NCI-H2171 treated with DMSO at 0.1 percent for 48 hours (cell line): ENCODE measurements around the gene WASHC2C.
A peak's percentile ranks its signal among the peaks of the same experiment; 100 is the strongest.
"Not testable (repeated sequence)": the region's sequence is repeated elsewhere in the genome, so short reads cannot be mapped to it uniquely, and the experiment has no call there.

Source experiments
- DNase-seq: peaks from one replicate; lab custom pipeline; 2025; lab: John Stamatoyannopoulos, UW

Gene WASHC2C

DNA sequence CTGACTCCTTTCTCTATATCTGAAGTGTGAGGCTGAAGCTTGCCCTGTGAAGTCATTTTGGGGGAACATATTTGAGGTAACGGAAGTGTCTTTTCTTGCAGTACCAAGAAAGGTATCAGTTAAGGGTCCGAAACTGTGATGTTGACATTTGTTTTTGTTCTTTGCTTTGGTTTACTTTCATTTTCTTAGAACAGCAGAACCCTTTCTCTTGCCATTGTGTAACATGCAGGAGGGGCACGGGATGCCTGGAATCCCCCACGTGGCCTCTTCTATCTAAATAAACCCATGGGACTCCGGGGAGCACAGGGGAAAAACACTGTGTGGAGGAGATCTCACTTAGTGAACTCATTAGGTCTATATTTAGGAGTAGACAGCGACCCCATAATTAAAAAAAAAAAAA lies 34.6 kb downstream of the WASHC2C start:
- DNase-seq, result not testable (repeated sequence)

DNA sequence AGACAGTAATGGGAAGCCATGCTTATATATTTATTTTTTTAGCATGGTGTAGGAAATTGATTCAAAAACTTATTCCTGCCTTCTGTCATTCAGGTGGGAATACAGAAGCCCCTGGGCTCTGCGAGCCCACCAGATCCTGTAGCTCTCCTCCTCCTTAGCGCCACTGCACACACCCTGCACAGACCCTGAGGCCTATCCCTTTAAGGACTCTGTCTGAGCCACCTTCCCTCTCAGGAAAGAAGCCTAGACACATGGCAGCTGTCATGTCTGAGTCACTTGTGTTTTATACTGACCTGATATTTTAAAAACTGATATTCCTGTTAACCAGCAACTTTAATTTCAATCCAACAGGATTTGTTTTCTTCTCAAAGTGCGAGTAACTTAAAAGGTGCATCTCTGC lies 36.0 kb downstream of the WASHC2C start:
- DNase-seq, result not testable (repeated sequence)

DNA sequence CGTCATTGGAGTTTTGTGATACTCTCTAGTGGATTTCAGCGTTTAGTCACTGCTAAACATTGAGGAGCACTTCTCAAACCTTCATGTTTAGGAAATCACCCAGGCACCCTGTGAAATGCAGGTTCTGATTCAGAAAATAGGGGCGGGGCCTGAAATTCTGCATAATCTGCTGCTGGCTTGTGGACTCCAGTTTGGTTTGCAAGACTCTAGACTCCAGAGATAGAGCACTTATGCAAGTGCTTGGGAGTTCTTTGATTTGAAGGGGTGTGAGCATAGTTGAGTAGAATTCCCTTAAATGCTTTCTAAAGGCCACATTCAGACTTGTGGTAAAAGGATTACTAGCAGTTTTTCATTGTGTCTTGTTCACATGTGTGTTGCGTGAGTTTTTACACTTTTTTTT lies 41.3 kb downstream of the WASHC2C start:
- not testable (repeated sequence) for DNase-seq

DNA sequence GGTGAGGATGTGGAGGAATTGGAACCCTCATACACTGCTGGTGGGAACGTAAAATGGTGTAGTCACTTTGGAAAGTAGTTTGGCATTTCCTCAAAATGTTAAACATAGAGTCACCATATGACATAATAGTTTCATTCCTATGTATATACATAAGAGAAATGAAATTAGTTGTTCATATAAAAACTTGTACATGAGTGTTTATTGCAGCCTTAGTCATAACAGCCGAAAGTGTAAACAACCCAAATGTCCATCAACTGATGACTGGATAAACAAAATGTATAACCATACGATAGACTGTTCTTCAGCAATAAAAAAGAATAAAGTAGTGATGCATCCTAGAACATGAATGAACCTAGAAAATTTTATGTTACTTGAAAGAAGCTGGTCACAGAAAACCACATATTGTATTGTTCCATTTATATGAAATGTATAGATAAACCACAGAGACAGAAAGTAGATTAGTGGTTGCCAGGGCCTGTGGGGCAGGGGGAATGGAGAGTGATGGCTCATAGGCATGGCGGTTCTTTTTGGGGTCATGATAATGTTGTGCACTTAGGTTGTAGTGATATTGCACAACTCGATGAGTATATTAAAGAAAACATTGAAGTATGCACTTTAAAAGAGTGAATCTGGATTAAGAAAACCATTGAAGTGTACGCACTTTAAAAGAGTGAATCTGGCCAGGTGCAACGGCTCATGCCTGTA lies 44.8 kb downstream of the WASHC2C start:
- not testable (repeated sequence) for DNase-seq

GRCh38 chr10:45786217-45786616 lies 59.2 kb downstream of the WASHC2C start:
- not testable (repeated sequence) for DNase-seq

DNA sequence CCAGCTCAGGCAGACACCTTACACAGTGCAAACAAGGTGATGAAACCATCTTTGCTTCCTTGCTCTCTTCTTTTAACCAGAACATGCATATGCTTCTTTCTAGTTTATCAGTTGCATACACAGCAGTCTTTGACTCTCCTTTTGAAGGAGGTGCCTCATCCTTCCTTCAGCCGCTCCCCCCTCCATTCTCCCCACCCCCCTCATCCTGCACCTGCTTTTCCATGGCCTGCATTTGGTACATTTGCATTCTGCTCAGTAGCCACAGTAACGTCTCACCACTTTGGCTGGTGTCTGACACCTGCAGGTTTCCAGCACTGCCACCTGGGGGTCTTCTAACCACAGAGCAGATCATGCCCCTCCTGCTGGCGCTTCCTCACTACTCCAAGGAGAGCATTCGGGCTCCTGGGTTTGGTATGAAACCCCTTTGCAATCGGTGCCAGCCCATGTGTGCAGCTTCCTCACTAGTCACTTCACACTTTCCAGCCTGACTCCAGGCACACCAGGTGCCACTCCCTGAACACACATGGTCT lies 60.2 kb downstream of the WASHC2C start:
- DNase-seq, result not testable (repeated sequence)

DNA sequence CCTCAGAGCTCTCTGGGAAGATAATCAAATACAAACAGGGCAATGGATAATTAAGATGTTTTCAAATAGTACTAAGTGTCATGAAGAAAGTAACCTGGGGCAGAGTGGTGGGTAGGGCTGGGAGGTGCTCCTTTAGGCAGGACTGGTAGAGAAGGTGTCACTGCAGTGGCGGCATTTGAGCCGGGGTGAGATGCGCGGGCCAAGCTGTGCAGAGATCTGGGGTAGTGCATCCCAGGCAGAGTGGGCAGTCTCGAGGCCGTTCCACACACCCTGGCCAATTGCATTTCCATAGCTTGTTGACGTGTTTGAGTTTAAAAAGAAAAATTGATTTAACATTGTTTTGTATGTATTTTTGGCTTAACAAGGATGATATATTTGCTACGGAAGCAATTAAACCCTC lies 62.9 kb downstream of the WASHC2C start:
- not testable (repeated sequence) for DNase-seq

GRCh38 chr10:45790694-45791426 lies 63.8 kb downstream of the WASHC2C start:
- DNase-seq, result peak; percentile 4

DNA sequence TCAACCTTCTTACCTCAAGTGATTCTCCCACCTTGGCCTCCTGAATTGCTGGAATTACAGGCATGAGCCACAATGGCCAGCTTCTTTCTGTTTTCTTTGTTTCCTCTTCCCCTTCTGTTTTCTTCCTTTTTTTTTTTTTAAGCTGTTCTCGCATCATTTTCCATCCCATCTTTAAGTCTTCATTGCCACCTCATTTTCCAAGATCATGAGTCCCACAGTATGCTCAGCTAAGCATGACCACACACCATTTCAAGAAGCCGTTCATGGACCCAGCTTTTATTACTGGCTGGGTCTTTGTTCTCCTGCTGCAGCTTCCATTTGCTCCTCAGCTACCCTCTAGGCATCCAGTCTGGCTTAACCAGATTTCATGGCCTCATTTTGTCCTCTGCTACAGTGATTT lies 67.7 kb downstream of the WASHC2C start:
- not testable (repeated sequence) for DNase-seq

DNA sequence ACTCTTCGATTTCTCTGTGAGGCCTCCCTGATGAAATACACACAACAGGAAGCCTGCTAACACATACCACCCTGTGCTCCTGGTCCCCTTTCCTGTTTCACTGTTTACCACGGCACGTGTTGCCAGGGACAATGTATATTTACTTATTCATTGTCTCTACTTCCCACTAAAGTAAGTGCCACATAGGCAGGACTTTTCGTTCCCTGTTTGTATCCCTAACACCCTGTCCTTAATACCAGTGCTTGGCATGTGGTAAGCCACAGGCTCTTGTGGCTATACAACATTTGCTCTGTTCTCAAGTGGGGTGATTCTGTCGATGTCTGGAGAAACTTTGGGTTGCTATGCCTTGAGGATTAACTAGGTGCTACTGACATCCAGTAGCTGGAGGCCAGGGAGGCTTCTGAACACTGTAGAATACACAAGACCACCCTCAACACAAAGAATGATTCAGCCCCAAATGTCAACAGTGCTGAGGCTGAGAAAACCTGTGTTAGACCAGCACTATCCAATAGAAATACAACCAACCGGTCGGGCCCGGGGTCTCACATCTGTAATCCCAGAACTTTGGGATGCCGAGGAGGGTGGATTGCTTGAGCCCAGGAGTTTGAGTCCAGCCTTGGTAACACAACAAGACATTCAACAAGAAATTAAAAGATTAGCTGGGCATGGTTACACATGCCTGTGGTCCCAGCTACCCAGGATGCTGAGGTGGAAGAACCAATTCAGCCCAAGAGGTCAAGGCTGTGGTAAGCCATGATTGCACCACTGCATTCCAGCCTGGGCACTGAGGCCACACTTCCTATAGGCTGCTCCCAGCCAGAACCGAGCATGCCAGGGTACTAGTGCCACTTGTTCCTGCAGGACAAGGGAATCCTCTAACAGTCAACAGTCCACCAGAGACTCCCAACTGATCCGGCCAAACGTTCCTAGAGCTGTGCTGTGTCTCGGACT lies 76.3 kb downstream of the WASHC2C start:
- DNase-seq, result not testable (repeated sequence)

DNA sequence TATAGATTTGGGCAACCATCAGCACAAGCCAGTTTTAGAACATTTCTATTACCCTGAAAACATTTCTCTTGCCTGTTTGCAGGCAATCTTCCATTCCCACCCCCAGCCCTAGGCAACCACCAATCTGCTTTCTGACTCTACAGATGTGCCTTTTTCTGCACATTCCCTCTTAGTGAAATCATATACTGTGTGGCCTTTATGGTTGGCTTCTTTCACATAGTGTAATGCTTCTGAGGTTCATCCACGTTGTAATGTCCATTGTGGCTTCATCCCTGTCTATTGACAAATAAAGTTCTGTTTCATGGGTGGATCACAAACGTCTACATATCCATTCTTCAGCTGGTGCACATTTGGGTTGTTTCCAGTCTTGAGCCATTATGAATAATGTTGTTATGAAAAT lies 77.9 kb downstream of the WASHC2C start:
- DNase-seq, result not testable (repeated sequence)

DNA sequence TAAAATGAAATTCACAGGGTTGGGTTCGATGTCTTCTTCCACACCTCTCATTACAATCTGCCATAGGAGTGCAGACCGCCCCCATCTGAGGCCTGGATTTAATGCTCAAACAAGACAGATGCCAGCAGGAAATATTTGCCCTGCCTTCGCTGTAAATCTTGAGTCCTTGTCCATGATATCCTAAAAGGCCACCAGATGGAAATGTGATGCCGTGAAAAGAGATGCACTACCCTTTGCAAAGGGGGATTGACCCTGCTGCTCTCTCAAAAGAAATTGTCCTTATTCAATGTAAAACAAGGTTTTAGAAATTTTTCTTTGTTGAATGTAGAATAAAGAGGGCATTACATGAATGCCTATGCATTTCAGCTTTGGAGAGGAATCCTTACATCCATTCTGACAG lies 82.8 kb downstream of the WASHC2C start:
- peak; percentile 16 for DNase-seq

DNA sequence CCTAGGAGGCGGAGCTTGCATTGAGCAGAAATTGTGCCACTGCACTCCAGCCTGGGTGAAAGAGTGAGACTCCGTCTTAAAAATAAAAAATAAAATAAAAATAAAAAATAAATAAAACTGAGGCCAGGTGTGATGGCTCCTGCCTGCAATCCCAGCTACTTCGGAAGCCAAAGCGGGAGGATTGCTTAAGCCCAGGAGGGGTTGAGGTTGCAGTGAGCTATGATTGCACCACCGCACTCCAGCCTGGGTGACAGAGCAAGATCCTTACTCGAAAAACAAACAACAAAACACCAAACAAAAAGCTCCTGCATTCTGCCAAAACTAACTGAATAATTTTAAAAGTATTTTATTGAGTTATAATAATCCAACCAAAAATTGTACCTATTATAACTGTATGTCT lies 84.0 kb downstream of the WASHC2C start:
- no peak for DNase-seq

DNA sequence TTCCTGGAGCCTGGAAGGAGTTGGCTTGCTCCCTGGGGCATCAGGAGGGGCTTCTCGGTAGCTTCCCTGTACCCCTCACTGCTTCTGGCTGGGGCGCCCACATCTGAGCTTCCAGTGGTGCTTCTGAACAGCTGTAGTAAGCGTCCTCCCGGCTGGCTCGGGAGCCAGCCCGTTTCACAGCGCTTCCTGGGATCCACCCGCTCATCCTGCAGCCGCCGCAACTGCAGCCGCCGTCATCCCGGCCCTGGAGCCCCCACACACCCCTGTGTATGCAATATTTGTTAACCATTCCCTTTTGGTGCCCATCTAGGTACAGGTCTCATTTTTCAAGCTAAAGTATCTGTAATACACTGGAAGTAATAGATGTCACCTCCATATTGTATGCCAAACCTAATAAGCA lies 85.9 kb downstream of the WASHC2C start:
- DNase-seq, result not testable (repeated sequence)

GRCh38 chr10:45814146-45814545 lies 87.1 kb downstream of the WASHC2C start:
- not testable (repeated sequence) for DNase-seq

DNA sequence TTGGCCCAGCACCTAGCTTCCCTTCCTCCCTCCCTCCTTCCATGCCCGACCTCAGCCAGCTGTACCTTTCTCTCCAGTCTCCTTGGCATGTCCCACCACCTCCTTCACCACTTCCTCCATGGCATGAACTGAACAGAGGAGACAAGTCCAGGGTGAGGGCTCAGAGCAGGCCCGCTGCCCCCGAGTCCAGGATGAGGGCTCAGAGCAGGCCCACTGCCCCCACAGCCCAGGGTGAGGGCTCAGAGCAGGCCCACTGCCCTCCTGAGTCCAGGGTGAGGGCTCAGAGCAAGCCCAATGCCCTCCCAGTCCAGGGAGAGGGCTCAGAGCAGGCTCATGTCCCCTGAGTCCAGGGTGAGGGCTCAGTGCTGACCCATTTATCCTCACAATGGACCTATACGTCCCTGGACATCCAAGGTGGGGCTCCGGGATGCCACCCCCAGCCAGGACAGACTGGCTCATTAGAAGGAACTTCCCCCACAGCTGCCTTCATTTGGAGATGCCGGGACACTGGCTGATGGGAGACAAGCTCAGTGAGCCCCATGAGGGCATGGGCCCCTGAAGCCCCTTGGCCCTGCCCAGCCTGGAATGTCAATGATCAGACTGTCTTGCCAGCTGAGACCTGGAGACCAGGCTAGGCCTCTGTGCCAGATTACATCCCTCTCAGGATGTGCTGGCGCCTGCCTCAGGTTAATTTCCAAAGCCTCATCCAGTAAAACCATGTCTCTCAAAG lies 90.2 kb downstream of the WASHC2C start:
- no peak for DNase-seq

- DNase-seq, result no peak
Observed at GRCh38 chr10:45817912-45818311, 90.8 kb downstream of the WASHC2C start.

GRCh38 chr10:45819552-45819951 lies 92.5 kb downstream of the WASHC2C start:
- no peak for DNase-seq

GRCh38 chr10:45820107-45820830 lies 93.2 kb downstream of the WASHC2C start:
- not testable (repeated sequence) for DNase-seq

DNA sequence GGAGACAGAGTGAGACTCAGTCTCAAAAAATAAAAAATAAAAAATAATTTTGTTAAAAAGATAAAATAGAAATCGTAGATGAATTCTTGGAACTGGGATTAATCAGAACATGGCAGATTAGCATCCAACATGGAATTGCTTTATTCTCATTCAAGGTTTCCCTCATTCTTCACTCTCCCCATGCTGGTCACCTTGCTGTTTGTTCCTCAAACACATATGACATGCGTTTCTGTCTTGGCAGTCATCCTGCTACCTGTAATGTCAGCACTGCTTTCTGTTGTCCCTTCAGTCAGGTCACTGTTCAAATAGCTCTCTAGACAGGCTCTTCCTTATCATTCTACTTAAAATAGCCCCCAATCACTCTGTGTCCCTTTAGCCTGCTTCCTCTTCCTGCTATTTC lies 95.9 kb downstream of the WASHC2C start:
- DNase-seq, result not testable (repeated sequence)
